KOPT-K1 (cell line): ENCODE results near the gene ZCCHC7.
"Not testable (repeated sequence)": the region's sequence is repeated elsewhere in the genome, so short reads cannot be mapped to it uniquely, and the experiment has no call there.

Source experiments
- H3K27ac ChIP-seq: fragments of 200-600 bp; sonication (generic); 2 replicates; pipeline ENCODE4 v1.5.1; 2016; ENCODE audit warnings: antibody characterized with exemption, mild to moderate bottlenecking, low read depth, low read length; ENCODE audit not compliant: poor library complexity, severe bottlenecking
- H3K36me3 ChIP-seq: fragments of 200-600 bp; sonication (generic); 2 replicates; pipeline ENCODE4 v1.5.1; 2017; ENCODE audit warnings: antibody characterized with exemption, mild to moderate bottlenecking, low read length, moderate library complexity; ENCODE audit not compliant: insufficient read depth
- H3K9me3 ChIP-seq: fragments of 200-600 bp; sonication (generic); 2 replicates; pipeline ENCODE4 v1.5.1; 2017; ENCODE audit warnings: antibody characterized with exemption, low read length, mild to moderate bottlenecking; ENCODE audit not compliant: insufficient read depth, poor library complexity, severe bottlenecking

The ZCCHC7 gene

GRCh38 chr9:37291612-37292238 lies 171.4 kb downstream of the ZCCHC7 start:
- not testable (repeated sequence) for H3K36me3 ChIP-seq, H3K9me3 ChIP-seq, H3K27ac ChIP-seq

- H3K27ac ChIP-seq = no peak overlapping the region
- H3K9me3 ChIP-seq = no peaks in the 10 kb centered on the region
- H3K36me3 ChIP-seq = no peaks in the 10 kb centered on the region
Observed at GRCh38 chr9:37292896-37293295, 172.5 kb downstream of the ZCCHC7 start.

- Histone ChIP-seq H3K27ac (no peak overlapping the region), H3K36me3 (no peaks in the 10 kb centered on the region), H3K9me3 (no peaks in the 10 kb centered on the region)
Observed at GRCh38 chr9:37293664-37294524, 173.5 kb downstream of the ZCCHC7 start.

GRCh38 chr9:37295178-37295577 lies 174.8 kb downstream of the ZCCHC7 start:
- Histone ChIP-seq H3K9me3 (no peaks in the 10 kb centered on the region), H3K36me3 (no peaks in the 10 kb centered on the region), H3K27ac (no peak overlapping the region)

GRCh38 chr9:37295796-37296195 lies 175.4 kb downstream of the ZCCHC7 start:
- Histone ChIP-seq H3K36me3 (no peaks in the 10 kb centered on the region), H3K9me3 (no peaks in the 10 kb centered on the region), H3K27ac (no peak overlapping the region)

GRCh38 chr9:37297592-37297991 lies 177.2 kb downstream of the ZCCHC7 start:
- Histone ChIP-seq H3K27ac (no peak overlapping the region), H3K36me3 (no peaks in the 10 kb centered on the region), H3K9me3 (no peaks in the 10 kb centered on the region)

- Histone ChIP-seq H3K27ac (peak overlapping the region; percentile 63), H3K9me3 (no peaks in the 10 kb centered on the region), H3K36me3 (peaks cover 5% of the 10 kb centered on the region; the same call in 1 of the 2 replicates)
Observed at GRCh38 chr9:37300620-37301019, 180.2 kb downstream of the ZCCHC7 start.

GRCh38 chr9:37301042-37301853 lies 180.9 kb downstream of the ZCCHC7 start:
- no peaks in the 10 kb centered on the region for H3K9me3 ChIP-seq
- H3K36me3 ChIP-seq = peaks cover 5% of the 10 kb centered on the region; the same call in 1 of the 2 replicates
- peak overlapping the region; percentile 63 for H3K27ac ChIP-seq

- peak overlapping the region; percentile 63 for H3K27ac ChIP-seq
Observed at GRCh38 chr9:37301854-37302172, 181.4 kb downstream of the ZCCHC7 start.

GRCh38 chr9:37302277-37302676 lies 181.9 kb downstream of the ZCCHC7 start:
- peaks cover 10% of the 10 kb centered on the region; the same call in 1 of the 2 replicates for H3K36me3 ChIP-seq
- peak overlapping the region; percentile 63 for H3K27ac ChIP-seq
- no peaks in the 10 kb centered on the region for H3K9me3 ChIP-seq

More at GRCh38 chr9:37301854-37302172, 181.4 kb downstream of the ZCCHC7 start:
- Histone ChIP-seq H3K36me3 (peaks cover 6% of the 10 kb centered on the region; the same call in 1 of the 2 replicates), H3K9me3 (no peaks in the 10 kb centered on the region)

GRCh38 chr9:37303272-37303671 lies 182.9 kb downstream of the ZCCHC7 start:
- H3K9me3 ChIP-seq = not testable (repeated sequence)
- Histone ChIP-seq H3K36me3 (peaks cover 14% of the 10 kb centered on the region), H3K27ac (peak overlapping the region; percentile 63)

GRCh38 chr9:37309136-37309535 lies 188.8 kb downstream of the ZCCHC7 start:
- no peak overlapping the region for H3K27ac ChIP-seq
- H3K36me3 ChIP-seq = peaks cover 22% of the 10 kb centered on the region
- H3K9me3 ChIP-seq = no peaks in the 10 kb centered on the region

- Histone ChIP-seq H3K9me3 (no peaks in the 10 kb centered on the region), H3K27ac (no peak overlapping the region), H3K36me3 (peaks cover 17% of the 10 kb centered on the region)
Observed at GRCh38 chr9:37311938-37312708, 191.7 kb downstream of the ZCCHC7 start.

GRCh38 chr9:37324261-37324683 lies 203.9 kb downstream of the ZCCHC7 start:
- Histone ChIP-seq H3K9me3 (no peaks in the 10 kb centered on the region), H3K27ac (no peak overlapping the region), H3K36me3 (no peaks in the 10 kb centered on the region)
